IPS DF 6.9 (cell line): Measurements from ENCODE around the gene POU6F2.

ENCODE experiments used
- DNase-seq: peaks from one replicate; pipeline ENCODE4 v3.0.0-alpha.2; 2013; ENCODE audit warnings: low read depth, low spot score
- H3K27ac ChIP-seq: one replicate; pipeline ENCODE4 v1.5.1; 2013; ENCODE audit warnings: low read length, control low read depth
- H3K27me3 ChIP-seq: 2 replicates; pipeline ENCODE4 v1.6.1; 2013; ENCODE audit warnings: mild to moderate bottlenecking, low read length; ENCODE audit not compliant: control insufficient read depth, insufficient read depth
- H3K36me3 ChIP-seq: 2 replicates; pipeline ENCODE4 v1.6.1; 2013; ENCODE audit warnings: low read length; ENCODE audit not compliant: control insufficient read depth, insufficient read depth
- H3K4me1 ChIP-seq: 2 replicates; pipeline ENCODE4 v1.6.1; 2013; ENCODE audit warnings: low read length; ENCODE audit not compliant: control insufficient read depth, insufficient read depth
- H3K4me3 ChIP-seq: 2 replicates; pipeline ENCODE4 v1.5.1; 2013; ENCODE audit warnings: mild to moderate bottlenecking, low read length
- H3K9me3 ChIP-seq: 2 replicates; pipeline ENCODE4 v1.6.1; 2013; ENCODE audit warnings: low read length, inconsistent platforms; ENCODE audit not compliant: control insufficient read depth, insufficient read depth
- WGBS: extraction: QIAGEN DNeasy Blood & Tissue Kit; methylation state at CpG from one replicate; pipeline ENCODE4 v1.1.7; 2013; ENCODE audit warnings: mixed read lengths, missing lambda C conversion rate; ENCODE audit not compliant: insufficient read length, insufficient coverage; 5-methylcytosine and 5-hydroxymethylcytosine counted together

Gene POU6F2

DNA sequence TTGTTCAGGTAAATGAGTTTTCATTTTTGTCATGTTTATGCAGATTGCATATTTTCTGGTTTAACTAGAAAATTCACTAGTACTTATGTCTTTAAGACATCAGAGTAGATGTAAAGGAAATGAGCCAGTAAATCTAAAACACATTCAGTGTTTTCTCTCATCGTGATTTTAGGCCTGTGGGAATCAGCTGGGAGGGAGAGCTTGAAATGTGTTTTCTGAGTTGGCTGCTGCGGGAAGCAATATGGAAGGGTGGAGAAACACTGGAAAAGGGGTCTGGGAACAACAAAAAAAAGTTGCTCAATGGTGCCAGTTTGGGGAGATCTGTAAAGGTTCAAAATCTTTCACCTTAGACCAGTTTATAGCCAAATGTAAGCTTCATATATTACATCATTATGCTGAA lies 284.1 kb downstream of the POU6F2 start:
- H3K27me3 ChIP-seq: no peaks in the 10 kb centered on the region
- no peak overlapping the region for H3K4me3 ChIP-seq
- WGBS: no CpG with 5 or more reads among the region's 2 CpGs
- no peaks in the 10 kb centered on the region for H3K36me3 ChIP-seq
- no peak overlapping the region for H3K27ac ChIP-seq
- DNase-seq: no peak
- peaks cover 5% of the 10 kb centered on the region; the same call in 1 of the 2 replicates for H3K4me1 ChIP-seq
- no peaks in the 10 kb centered on the region for H3K9me3 ChIP-seq

DNA sequence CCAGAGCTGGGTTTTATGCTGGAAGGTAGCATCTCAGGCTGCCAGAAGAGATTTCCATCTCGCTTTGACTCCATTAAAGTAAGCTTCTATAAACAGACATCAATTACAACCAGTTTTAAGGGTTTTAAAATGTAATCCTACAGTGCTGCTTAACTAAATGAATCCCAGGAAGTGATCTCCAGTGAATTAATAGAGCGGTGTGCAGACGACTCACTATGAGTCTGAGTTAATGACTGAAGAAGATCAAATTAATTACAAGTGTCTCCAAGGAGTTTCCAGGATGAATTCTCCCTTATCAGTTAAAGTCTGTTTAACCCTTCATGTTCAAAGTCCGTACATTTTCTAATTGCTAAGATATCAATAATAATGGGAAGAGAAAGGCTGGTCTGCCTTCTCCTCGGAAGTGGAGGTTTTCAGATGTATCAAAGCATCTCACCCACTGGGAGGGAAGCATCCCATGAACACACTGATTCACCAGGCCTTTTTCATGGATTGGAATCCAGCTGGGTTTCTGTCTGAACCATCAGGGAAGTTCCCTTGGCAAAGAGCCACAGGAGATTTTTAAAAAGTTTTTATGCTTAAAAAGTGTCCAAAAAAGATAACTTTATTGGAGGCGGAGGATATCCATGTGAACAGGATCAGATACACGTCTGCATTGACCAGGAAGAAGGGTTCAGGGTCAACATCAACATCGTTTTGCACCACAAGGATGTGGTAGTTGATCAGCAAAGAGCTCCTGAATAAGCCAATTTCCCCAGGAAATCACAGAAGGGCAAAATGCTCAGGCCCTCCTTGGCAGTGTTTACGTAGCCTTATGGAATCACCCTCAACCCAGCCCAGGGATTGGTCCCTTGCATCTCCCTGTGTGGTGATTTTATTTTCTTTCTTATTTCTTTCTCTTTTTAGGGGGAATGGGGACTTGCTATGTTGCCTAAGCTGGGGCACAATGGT lies 288.2 kb downstream of the POU6F2 start:
- H3K4me3 ChIP-seq: no peak overlapping the region
- no CpG with 5 or more reads among the region's 9 CpGs for WGBS
- no peaks in the 10 kb centered on the region for H3K36me3 ChIP-seq
- H3K9me3 ChIP-seq: no peaks in the 10 kb centered on the region
- peaks cover 5% of the 10 kb centered on the region; the same call in 1 of the 2 replicates for H3K4me1 ChIP-seq
- no peak for DNase-seq
- no peaks in the 10 kb centered on the region for H3K27me3 ChIP-seq
- H3K27ac ChIP-seq: peak overlapping the region; percentile 13

DNA sequence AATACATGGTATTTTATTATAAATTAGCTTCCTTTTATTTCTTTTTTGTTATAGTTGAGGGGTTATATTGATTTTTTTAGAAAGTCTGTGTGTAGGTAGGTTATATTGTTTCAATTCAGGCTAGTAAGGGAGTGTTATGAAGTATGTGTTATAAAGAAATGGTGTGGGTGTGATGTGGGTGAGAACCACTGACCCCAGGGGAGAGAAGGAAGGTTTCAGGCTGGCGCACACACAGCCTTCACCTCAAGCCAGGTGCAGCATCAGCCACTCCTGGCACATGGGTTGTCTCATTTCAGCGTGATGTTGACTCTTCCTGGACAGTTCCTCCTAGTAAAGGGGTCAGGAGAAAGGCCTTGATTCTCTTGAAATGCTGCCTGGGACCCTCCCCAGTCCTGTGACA lies 291.3 kb downstream of the POU6F2 start:
- no peaks in the 10 kb centered on the region for H3K36me3 ChIP-seq
- H3K9me3 ChIP-seq: no peaks in the 10 kb centered on the region
- DNase-seq: no peak
- peaks cover 7% of the 10 kb centered on the region; the same call in 1 of the 2 replicates for H3K4me1 ChIP-seq
- H3K27ac ChIP-seq: no peak overlapping the region
- no peaks in the 10 kb centered on the region for H3K27me3 ChIP-seq
- WGBS: no CpG with 5 or more reads among the region's 2 CpGs
- no peak overlapping the region for H3K4me3 ChIP-seq

DNA sequence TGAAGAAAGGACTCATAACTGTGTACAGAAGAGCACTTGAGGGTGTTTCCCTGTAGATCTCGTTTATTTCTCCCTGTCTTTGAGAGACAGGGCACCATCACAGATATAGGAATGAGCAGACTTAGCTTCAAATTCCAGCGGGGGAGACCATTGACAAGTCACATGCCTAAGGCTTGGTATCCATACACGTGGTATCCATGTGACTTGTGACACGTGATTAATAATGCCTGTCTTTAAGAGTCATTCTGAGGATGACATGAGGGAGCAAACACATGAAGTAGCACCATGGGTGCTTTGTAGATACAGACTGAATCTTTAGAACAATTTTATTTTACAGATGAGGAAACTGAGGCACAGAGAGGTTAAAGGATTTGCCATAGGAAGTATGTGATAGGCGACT lies 292.3 kb downstream of the POU6F2 start:
- Histone ChIP-seq H3K4me3 (no peak overlapping the region), H3K27me3 (no peaks in the 10 kb centered on the region), H3K4me1 (peaks cover 7% of the 10 kb centered on the region; the same call in 1 of the 2 replicates), H3K9me3 (no peaks in the 10 kb centered on the region), H3K27ac (no peak overlapping the region), H3K36me3 (no peaks in the 10 kb centered on the region)
- WGBS: no CpG with 5 or more reads among the region's 5 CpGs
- DNase-seq: no peak

DNA sequence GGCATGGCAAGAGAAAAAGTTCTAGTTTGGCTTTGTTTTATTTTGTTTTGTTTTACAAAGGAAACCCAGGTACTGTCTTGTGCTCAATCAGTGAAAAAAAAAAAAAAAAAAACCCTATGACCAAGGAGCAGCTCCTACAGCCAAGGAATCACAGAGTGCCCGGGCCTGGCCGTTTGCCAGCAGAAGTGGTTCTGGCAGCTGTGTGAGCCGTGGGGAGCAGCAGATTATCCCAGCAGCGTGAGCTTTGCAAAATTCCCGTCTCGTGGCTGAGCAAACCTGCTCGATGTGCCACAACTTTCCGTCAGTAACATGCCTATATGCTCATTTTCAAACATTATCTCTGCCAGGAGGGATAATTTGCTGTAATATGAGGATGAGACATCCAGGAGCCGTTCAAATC lies 293.7 kb downstream of the POU6F2 start:
- DNase-seq: no peak
- H3K36me3 ChIP-seq: no peaks in the 10 kb centered on the region
- no peaks in the 10 kb centered on the region for H3K9me3 ChIP-seq
- peaks cover 2% of the 10 kb centered on the region; the same call in 1 of the 2 replicates for H3K4me1 ChIP-seq
- WGBS: no CpG with 5 or more reads among the region's 9 CpGs
- no peak overlapping the region for H3K27ac ChIP-seq
- no peak overlapping the region for H3K4me3 ChIP-seq
- no peaks in the 10 kb centered on the region for H3K27me3 ChIP-seq

DNA sequence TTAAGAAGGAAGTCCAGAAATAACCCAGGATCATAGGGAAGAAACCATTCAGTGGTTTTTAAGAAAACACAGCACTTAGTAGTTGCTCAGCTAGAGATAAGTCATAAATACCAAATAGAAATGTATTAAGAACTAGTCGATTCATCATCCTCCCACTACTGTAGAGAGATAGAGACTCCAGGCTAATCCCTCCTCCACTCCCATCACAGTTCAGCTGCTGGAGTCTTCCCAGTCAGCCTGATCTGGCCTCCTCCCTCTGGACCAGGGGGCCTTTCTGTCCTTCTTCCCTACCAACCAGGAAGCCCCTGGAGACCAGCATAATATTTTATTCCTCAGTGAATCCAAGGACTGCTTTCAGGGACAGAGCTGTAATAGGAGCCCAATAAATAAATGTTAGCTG lies 294.4 kb downstream of the POU6F2 start:
- H3K9me3 ChIP-seq: no peaks in the 10 kb centered on the region
- no peaks in the 10 kb centered on the region for H3K36me3 ChIP-seq
- H3K27me3 ChIP-seq: no peaks in the 10 kb centered on the region
- no peak overlapping the region for H3K4me3 ChIP-seq
- H3K4me1 ChIP-seq: peaks cover 2% of the 10 kb centered on the region; the same call in 1 of the 2 replicates
- no peak for DNase-seq
- no CpG with 5 or more reads among the region's 1 CpG for WGBS
- no peak overlapping the region for H3K27ac ChIP-seq

DNA sequence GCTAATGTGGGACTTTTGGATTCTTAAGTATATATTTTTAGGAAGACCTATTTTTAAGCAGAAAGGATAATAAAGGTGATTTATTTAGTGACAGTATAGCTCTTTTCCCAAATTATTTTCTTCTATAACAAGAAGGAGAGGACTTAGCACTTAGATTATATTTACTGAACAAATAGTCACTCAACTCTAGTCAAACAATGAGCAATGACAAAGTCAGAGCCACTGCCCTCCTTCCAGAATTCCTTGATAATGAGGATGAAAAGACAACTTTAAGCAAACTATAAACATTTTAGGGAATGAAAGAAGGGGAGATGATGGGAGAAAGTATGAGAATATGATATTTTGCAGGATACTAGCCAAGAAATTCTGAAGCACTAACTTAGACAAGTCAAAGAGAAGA lies 295.0 kb downstream of the POU6F2 start:
- Histone ChIP-seq H3K4me3 (no peak overlapping the region), H3K27me3 (no peaks in the 10 kb centered on the region), H3K4me1 (peaks cover 2% of the 10 kb centered on the region; the same call in 1 of the 2 replicates), H3K27ac (no peak overlapping the region), H3K36me3 (no peaks in the 10 kb centered on the region), H3K9me3 (no peaks in the 10 kb centered on the region)
- no peak for DNase-seq

DNA sequence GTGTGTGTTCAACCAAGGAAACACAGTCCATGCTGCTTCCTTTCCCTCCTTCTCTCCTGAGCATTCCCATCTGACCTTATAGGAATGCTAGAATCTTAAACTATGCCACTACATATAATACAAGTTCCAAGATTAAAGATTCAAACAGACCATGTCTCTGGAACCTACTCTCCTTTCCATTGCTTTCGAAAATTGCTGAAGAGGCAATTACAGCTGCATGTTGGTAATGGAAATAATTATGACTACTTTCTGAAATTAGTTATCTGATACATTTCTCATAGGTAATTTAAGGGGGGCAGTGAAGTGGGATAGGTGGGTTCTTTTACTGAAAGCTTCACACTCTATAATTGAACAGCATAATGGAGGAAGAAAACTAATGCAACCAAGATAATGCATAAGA lies 302.6 kb downstream of the POU6F2 start:
- Histone ChIP-seq H3K4me1 (no peaks in the 10 kb centered on the region), H3K4me3 (no peak overlapping the region), H3K36me3 (no peaks in the 10 kb centered on the region), H3K27ac (no peak overlapping the region), H3K9me3 (no peaks in the 10 kb centered on the region), H3K27me3 (no peaks in the 10 kb centered on the region)
- DNase-seq: no peak
- WGBS: no CpG with 5 or more reads among the region's 1 CpG

DNA sequence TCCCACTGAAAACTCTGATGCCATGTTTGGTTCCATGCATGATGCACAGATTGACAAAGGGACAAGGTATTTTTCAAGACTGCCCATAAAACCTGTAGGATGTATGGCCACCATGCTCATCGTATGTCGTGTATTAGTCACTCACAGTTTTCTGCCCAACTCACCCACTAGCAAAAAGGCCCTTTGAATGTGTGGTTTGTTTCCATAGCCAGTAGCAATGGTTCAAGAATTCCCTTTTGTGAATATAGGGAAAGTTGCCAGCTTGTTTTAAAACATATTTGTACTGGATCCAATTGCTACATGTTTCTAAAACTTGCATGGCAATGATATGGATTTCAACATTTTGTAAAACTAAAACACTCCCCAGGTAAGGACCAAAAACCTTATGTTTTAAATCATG lies 307.5 kb downstream of the POU6F2 start:
- WGBS: no CpG with 5 or more reads among the region's 2 CpGs
- no peaks in the 10 kb centered on the region for H3K27me3 ChIP-seq
- DNase-seq: no peak

DNA sequence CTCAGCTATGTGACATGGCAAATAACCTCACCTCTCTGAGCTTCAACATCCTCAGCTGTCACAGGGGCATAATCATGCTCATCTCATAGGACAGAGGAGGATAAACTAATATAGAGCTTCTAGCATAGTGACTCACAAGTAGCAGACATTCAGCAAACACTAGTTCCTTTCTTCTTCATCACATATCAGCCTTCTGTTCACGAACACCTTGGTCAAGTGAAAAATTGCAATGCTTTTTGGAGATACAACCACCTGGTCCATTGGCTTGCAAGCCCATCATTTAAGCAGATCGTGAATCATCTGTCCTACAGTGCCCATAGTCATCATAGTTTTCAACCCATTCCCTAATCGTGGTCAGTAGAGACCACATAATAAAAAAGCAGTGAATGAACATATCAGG lies 310.6 kb downstream of the POU6F2 start:
- no CpG with 5 or more reads among the region's 3 CpGs for WGBS
- no peaks in the 10 kb centered on the region for H3K4me1 ChIP-seq
- H3K36me3 ChIP-seq: no peaks in the 10 kb centered on the region
- no peaks in the 10 kb centered on the region for H3K27me3 ChIP-seq
- no peak overlapping the region for H3K4me3 ChIP-seq
- no peak for DNase-seq
- no peaks in the 10 kb centered on the region for H3K9me3 ChIP-seq
- no peak overlapping the region for H3K27ac ChIP-seq

More for the DNA sequence above, 307.5 kb downstream of the POU6F2 start:
- no peak overlapping the region for H3K27ac ChIP-seq
- no peaks in the 10 kb centered on the region for H3K36me3 ChIP-seq
- H3K9me3 ChIP-seq: no peaks in the 10 kb centered on the region
- no peak overlapping the region for H3K4me3 ChIP-seq
- no peaks in the 10 kb centered on the region for H3K4me1 ChIP-seq
